Measurements from ENCODE around the gene ETNPPL. TPM values are rescaled to one million over a fixed set of nuclear protein-coding genes. Genes with fewer than 3 reads are reported as not detected.

Gene ETNPPL
- total and polyA plus RNA-seq, 9 of the 15 experiments (the other 6 are each of a cell fraction or from before 2014, with no cell fraction given): 0.06 to 0.14 TPM; not detected in 7

- POLR2A ChIA-PET: interaction anchor here (1.3 kb wide), 1 partner anchor 18 kb away, joined by 4 read pairs; no protein-coding TSS in a partner anchor
- CTCF ChIA-PET (ENCODE audit: low intra/inter-chr PET ratio): no interaction called here
- FAIRE-seq: no peak
These were observed 32.3 kb downstream of the ETNPPL start for GRCh38 chr4:108730579-108730978.

GRCh38 chr4:108729731-108730130 lies 33.1 kb downstream of the ETNPPL start:
- Histone ChIP-seq H3K9ac (ENCODE audit: insufficient read depth in 1 of 2, low read depth in 2 of 2, low read length in 2 of 2) (no peak overlapping the region), H3K27ac (ENCODE audit: extremely low read depth, low read depth, low read length) (no peak overlapping the region), H3K36me3 (ENCODE audit: control insufficient read depth, insufficient read depth, low read length) (no peaks in the 10 kb centered on the region), H3K27me3 (ENCODE audit: control insufficient read depth in 2 of 2, insufficient read depth in 2 of 2, low read length in 2 of 2) (0 out of 5 replicates have a peak, but pooled peaks cover 0 to 4% of the 10 kb centered on the region in 2 experiments), H3K9me1 (ENCODE audit: control insufficient read depth, insufficient read depth, low read length) (no peaks in the 10 kb centered on the region), H3K4me2 (ENCODE audit: insufficient read depth, low read length) (no peak overlapping the region), H3K9me3 (replicated peaks; ENCODE audit: control insufficient read depth, insufficient read depth, low read depth, low read length) (no peaks in the 10 kb centered on the region), H3K4me3 (no peak overlapping the region), H3K4me1 (replicated peaks in 1 of 2; ENCODE audit: control insufficient read depth in 2 of 2, insufficient read depth in 2 of 2, low read length in 2 of 2) (no peaks in the 10 kb centered on the region), H4K20me1 (replicated peaks; ENCODE audit: control insufficient read depth, insufficient read depth, low read length) (no peaks in the 10 kb centered on the region), H2AFZ (ENCODE audit: low read depth, low read length) (no peak overlapping the region), H3K79me2 (ENCODE audit: control insufficient read depth, insufficient read depth, low read length) (no peaks in the 10 kb centered on the region)
- CTCF ChIA-PET (ENCODE audit: low intra/inter-chr PET ratio): interaction anchor here (0.6 kb wide), 1 partner anchor 11 kb away, joined by 6 read pairs; no protein-coding TSS in a partner anchor
- WGBS (ENCODE audit: insufficient coverage, low coverage, missing lambda C conversion rate): 14% methylated on average over 1 of the region's 1 CpG
- in situ Hi-C loops (cut with MboI) (no loop called here), intact Hi-C loops (cut with micrococcal nuclease) (no loop called here)
- FAIRE-seq (no peak), ATAC-seq (no peak), DNase-seq (ENCODE audit: extremely low read depth in 1 of 4, low spot score in 3 of 4) (no peak)
- no TSS peak for BruUV-seq (replicated peaks)
- POLR2A ChIA-PET: interaction anchor here (0.6 to 1.3 kb wide), 2 partner anchors 8 to 19 kb away, joined by 3 to 4 read pairs; no protein-coding TSS in a partner anchor
- TF ChIP-seq THRA (IDR thresholded peaks at IDR 0.05): no peak
- no peak for TF ChIP-seq BCLAF1 (IDR thresholded peaks at IDR 0.05; ENCODE audit: borderline replicate concordance in 1 of 2, control insufficient read depth in 1 of 2, low read depth in 2 of 2, low read length in 1 of 2)
- TF ChIP-seq CTCF (IDR thresholded peaks at IDR 0.05 in 2 of 3, conservative IDR thresholded peaks at IDR 0.05 in 1 of 3; ENCODE audit: insufficient read depth in 2 of 3, low read depth in 1 of 3, low read length in 3 of 3): no peak

More at GRCh38 chr4:108730579-108730978, 32.3 kb downstream of the ETNPPL start:
- intact Hi-C loops (cut with micrococcal nuclease): no loop called here
- no peaks in the 10 kb centered on the region for H3K79me2 ChIP-seq (ENCODE audit: control insufficient read depth, insufficient read depth, low read length)
- BruUV-seq (replicated peaks): no TSS peak
- ATAC-seq (peak; percentile 57; the same call in 2 of the 3 replicates), DNase-seq (ENCODE audit: extremely low read depth in 1 of 4, low spot score in 3 of 4) (peak in 1 of 4 experiments; percentile 47)
- no peaks in the 10 kb centered on the region for H3K4me1 ChIP-seq (replicated peaks in 1 of 2; ENCODE audit: control insufficient read depth in 2 of 2, insufficient read depth in 2 of 2, low read length in 2 of 2)
- no peaks in the 10 kb centered on the region for H4K20me1 ChIP-seq (replicated peaks; ENCODE audit: control insufficient read depth, insufficient read depth, low read length)
- no peak overlapping the region for H3K27ac ChIP-seq (ENCODE audit: extremely low read depth, low read depth, low read length)
- H3K9ac ChIP-seq (ENCODE audit: insufficient read depth in 1 of 2, low read depth in 2 of 2, low read length in 2 of 2): no peak overlapping the region
- 0 out of 5 replicates have a peak, but pooled peaks cover 0 to 4% of the 10 kb centered on the region in 2 experiments for H3K27me3 ChIP-seq (ENCODE audit: control insufficient read depth in 2 of 2, insufficient read depth in 2 of 2, low read length in 2 of 2)
- no peak overlapping the region for H3K4me3 ChIP-seq
- no peaks in the 10 kb centered on the region for H3K36me3 ChIP-seq (ENCODE audit: control insufficient read depth, insufficient read depth, low read length)
- WGBS (ENCODE audit: insufficient coverage, low coverage, missing lambda C conversion rate): 0% methylated on average over 1 of the region's 1 CpG
- no peaks in the 10 kb centered on the region for H3K9me1 ChIP-seq (ENCODE audit: control insufficient read depth, insufficient read depth, low read length)
- no peak overlapping the region for H3K4me2 ChIP-seq (ENCODE audit: insufficient read depth, low read length)
- no peak overlapping the region for H2AFZ ChIP-seq (ENCODE audit: low read depth, low read length)
- in situ Hi-C loops (cut with MboI): no loop called here
- TF ChIP-seq NR2C2 (CRISPR knock-in tag; IDR thresholded peaks at IDR 0.05) (no peak), NR2C2 (tag; IDR thresholded peaks at IDR 0.05) (0 out of 2 replicates have a peak, but pooled peaks have one; percentile 33), EWSR1 (IDR thresholded peaks at IDR 0.05; ENCODE audit: borderline replicate concordance, low read depth, partially characterized antibody) (no peak)
- no peaks in the 10 kb centered on the region for H3K9me3 ChIP-seq (replicated peaks; ENCODE audit: control insufficient read depth, insufficient read depth, low read depth, low read length)
